Measurements from ENCODE around the gene INSRR.

Gene INSRR

GRCh38 chr1:156834322-156834721 is 24.6 kb downstream of the INSRR start:
- no peak for DNase-seq (ENCODE audit: extremely low read depth in 1 of 2, low read depth in 1 of 2)

DNA sequence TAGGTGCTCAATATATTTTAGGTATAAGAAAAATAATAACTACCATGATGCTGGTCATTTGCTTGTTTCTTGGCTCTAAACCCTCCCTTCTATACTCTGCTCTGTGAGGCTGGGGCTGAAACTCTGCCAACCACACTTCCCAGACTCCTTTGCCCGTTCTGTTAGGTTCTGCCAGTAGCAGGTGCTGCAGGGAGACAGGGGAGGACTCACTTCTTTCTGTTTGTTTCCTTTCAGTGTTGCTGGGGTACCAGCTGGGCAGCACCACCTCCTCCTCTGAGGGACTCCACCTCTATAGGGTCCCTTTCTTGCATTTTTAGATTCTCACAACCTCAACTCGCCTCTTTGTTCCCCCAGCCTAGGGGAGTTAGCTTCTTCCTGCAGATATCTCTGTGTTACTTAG is 25.3 kb downstream of the INSRR start:
- DNase-seq (ENCODE audit: extremely low read depth in 1 of 2, low read depth in 1 of 2) = no peak

- no peak for DNase-seq (ENCODE audit: extremely low read depth in 1 of 2, low read depth in 1 of 2)
Observed at GRCh38 chr1:156832434-156832833, 26.5 kb downstream of the INSRR start.

DNA sequence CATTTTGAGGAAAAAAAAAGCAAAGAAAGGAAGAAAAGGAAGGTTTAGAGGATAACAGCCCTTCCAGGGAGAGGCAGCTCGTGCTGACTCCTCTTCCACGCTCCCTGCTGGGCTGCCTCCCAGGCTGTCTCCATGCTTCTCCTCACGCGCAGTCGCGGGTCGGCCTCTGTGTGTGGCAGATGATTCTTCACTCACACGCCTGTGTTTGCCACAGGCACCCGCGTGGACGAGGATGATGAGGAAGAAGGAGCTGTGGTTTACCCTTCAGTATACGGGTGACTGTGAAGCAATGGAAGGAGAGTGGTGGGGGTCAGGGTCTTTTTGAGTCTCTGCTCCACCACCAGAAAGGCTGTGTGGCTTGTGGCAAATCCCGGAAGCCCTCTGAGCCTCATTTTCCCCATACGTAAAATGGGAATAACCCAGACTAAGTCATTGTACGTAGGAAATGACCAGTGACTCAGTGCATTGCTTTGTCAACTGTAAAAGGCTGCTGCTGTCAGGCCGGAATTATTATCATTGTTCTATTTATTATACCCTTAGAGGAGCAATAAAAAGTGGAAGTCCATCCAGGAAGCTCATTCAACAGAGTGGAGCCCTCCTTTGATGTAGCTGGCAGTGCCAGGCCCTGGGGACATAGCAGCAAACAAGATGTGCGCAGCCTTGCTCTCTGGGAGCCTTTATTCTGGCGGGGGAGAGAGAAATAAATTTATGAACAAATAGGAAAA is 30.4 kb downstream of the INSRR start:
- DNase-seq (ENCODE audit: extremely low read depth in 1 of 2, low read depth in 1 of 2) = no peak

GRCh38 chr1:156826630-156827029 is 32.3 kb downstream of the INSRR start:
- DNase-seq (ENCODE audit: extremely low read depth in 1 of 2, low read depth in 1 of 2) = no peak

DNA sequence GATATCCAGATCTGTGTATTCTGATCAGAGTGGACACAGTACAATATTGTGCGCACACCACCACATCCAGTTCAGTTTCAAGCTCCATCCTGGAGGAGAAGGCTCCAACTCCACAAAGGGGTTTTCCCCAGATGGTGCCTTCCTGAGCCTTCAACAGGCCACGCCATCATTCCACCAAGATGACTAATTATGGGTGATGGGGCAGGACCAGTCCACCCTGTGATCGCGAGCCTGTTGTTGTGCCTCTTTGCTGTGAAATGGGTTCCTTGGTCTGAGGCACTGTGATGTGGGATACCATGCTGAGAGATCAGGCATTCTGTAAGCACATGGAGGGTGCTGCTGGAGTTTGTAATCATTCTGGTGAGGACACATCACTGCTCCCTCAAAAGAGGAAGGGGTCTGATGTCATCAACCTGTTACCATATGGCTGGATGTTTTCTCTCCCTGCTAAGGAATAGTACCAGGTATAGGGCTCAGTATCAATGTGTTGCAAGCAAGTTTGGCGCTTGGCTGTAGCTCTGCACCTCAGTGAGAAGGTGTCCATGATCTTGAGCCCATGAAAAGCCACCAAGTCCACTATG is 35.6 kb downstream of the INSRR start:
- DNase-seq (ENCODE audit: extremely low read depth in 1 of 2, low read depth in 1 of 2) = no peak

DNA sequence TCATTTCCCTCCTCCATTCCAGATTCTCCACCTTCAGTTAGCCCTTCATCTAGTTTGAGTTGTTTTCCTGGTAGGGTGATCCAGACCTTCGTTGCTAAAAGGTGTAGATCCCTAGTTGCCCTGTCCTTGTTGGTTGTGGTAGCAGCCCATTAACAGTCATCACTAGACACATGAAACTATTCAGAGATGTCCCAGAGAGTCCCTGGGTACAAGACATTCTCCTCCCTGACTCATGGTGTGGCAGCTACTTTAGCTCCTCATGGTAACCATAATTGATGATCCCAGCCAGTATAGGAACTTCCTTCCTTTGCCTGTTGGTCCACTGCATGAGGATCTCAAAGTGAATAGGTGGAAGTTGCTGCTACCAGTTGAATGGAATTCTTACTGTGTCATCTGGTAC is 36.2 kb downstream of the INSRR start:
- no peak for DNase-seq (ENCODE audit: extremely low read depth in 1 of 2, low read depth in 1 of 2)

DNA sequence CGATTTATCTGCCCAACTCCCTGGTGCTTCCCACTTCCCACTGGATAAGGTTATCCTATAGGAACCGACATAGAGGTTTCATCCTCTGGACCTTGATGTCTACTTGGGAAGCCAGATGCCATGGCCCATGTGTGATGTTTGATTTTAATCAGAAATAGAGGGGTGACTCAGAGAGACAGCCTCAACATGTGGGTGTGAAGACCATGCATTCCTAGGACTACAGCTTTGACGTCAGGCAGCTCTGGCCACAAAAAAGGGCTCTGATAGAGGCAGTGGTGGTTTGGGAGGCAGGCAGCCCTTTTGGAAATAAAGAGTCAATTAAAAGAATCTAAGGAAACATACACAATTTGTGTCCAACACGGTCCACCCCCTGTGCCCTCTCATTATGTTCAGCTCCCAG is 37.1 kb downstream of the INSRR start:
- DNase-seq (ENCODE audit: extremely low read depth in 1 of 2, low read depth in 1 of 2) = peak in 1 of 2 donors; percentile 75

DNA sequence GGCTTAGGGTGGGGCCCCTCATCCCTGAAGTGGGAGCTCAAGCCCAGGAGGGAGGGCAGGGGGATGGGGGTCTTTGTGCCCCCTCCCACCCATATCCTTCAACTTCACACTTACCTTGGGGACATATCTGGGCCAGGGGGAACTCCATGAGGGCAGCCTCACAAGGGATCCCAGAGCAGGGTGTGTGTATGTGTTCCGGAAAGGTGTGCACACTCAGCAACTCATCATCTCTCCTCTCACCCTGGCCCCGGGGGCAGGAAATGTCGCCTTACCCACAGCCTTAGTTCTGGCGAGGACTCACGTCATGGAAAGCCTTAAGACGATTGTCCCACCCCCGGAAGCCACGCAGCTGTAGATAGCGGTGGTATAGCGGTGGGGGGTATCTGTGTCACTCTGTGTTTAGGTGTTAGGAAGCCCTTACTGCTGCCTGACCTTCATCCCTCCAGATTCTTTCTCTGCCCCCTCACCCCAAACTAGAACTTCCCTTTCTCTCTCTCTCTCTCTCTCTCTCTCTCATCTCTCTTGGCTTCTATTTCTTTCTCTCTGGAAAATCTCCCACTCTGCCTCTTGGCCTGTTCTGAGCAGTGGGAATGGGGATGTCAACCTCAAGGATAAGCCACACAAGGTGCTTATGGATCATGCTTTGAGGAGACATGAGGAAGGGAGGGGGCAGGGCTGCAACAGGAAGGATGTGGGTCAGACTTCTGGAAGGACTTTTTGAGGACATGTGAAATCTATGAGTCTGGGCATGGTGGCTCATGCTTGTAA is 42.2 kb downstream of the INSRR start, which contains the start of gene SH2D2A:
Gene SH2D2A (minus strand): TSS at position 288 of the 768 bp plus-strand sequence. CDS start 140 bp downstream, at position 148.
- peak; percentile 91 to 97 for DNase-seq (ENCODE audit: extremely low read depth in 1 of 2, low read depth in 1 of 2)

GRCh38 chr1:156815961-156816422 is 42.9 kb downstream of the INSRR start:
- DNase-seq (ENCODE audit: extremely low read depth in 1 of 2, low read depth in 1 of 2) = no peak

DNA sequence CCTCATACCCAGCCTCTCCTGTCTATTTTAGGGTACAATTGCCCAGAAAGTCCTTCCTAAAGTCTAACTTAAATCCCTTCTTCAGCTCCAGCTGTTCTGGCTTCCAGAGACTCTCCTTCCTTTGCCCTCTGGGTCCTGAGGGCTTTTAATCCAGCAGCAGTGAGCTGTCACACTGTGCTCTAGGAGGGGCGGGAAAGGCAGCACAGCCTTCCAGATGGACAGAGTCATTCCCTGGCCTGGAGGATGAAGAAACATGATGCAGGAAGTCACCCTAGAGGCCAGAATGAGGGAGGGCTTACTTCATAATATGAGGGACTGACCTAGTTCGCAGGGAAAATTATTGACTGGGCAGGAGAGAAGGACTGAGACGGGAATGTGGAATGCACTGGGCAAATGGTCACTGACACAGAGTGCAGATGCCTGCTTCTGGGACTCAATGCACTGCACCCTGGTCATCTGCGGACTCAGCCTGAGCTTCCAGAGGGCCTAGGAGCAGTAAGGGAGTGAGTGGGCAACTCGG is 43.5 kb downstream of the INSRR start:
- no peak for DNase-seq (ENCODE audit: extremely low read depth in 1 of 2, low read depth in 1 of 2)

DNA sequence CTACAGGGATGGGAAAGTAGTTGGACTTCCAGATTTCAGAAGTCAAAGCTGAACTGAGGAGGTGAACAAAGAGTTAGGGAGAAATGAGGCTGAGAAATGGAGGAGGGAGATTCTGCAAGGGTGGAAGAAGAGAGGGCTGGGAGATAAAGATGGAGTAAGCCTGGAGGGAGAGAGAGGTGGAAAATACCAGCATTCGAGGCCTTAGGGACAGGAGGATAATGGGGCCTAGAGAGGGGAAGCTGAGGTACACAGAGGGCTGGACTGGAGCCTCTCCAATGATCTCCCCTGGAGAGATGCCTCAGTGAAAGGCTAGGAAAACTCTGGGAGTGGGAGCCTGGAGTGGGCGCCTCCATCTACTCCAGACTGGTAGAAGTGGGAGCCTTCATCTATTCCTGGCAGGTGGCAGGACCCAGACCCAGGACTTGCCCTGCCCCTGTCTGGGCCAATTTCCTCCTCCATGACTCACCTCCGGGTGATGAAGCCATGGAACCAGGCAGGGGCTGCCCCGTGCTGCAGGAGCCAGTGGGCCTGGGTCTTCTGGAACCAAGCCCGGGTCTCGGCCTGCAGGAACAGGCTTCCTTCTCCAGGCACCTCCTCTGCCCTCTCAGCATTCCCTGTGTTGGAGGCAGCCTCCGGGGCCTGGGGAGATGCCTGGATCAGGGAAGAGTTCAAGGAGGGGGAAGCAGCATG is 44.2 kb downstream of the INSRR start:
- DNase-seq (ENCODE audit: extremely low read depth in 1 of 2, low read depth in 1 of 2) = no peak

GRCh38 chr1:156813750-156814570 is 45.0 kb downstream of the INSRR start:
- DNase-seq (ENCODE audit: extremely low read depth in 1 of 2, low read depth in 1 of 2) = peak; percentile 55 to 67

GRCh38 chr1:156813298-156813697 is 45.6 kb downstream of the INSRR start:
- DNase-seq (ENCODE audit: extremely low read depth in 1 of 2, low read depth in 1 of 2) = no peak

GRCh38 chr1:156812293-156812990 is 46.5 kb downstream of the INSRR start:
- no peak for DNase-seq (ENCODE audit: extremely low read depth in 1 of 2, low read depth in 1 of 2)

DNA sequence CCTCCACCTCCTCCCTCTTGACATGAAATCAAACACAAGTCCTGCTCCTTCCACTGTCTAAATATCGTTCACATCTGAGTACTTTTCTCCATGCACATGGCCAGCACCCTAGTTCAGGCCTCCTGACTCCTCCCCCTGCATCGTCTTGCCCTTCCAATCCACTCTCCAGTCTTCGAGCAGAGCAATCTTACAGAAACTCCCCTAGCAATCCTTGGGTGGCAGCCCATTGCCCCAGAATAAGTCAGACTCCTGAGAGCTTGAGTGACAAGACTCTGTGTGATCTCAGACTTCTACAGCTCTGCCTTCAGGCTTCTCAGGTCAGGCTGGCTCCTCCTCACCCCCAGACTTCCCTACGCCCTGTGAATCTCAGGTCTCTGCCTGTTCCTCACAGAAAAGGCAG is 47.7 kb downstream of the INSRR start:
- no peak for DNase-seq (ENCODE audit: extremely low read depth in 1 of 2, low read depth in 1 of 2)

- DNase-seq (ENCODE audit: extremely low read depth in 1 of 2, low read depth in 1 of 2) = no peak
Observed at GRCh38 chr1:156809711-156810366, 49.1 kb downstream of the INSRR start.

DNA sequence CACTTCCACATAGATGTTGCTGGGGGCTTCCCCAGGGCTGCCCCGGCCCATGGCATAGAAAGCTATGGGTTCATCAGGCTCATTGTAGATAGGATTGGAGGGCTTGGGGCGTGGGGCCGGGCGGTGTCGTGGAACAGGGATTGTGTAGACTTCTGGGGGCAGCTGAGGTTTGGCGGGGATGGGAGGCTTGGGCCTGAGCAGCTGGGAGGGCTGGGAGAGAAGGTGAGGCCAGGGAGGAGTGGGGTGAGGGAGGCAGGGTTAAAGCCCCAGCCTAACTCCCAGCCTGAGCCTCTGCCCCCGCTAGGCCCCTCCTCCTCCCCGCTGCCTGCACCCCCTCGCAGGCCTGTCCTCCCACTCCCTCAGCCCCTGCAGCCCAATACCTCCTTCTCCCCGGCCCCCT is 49.6 kb downstream of the INSRR start:
- no peak for DNase-seq (ENCODE audit: extremely low read depth in 1 of 2, low read depth in 1 of 2)
